CD14-positive monocyte (primary cell): Measurements from ENCODE around the gene SDK1. TPM values are rescaled to one million over a fixed set of nuclear protein-coding genes. Genes with fewer than 3 reads are reported as not detected.

Experiments used
- DNase-seq, 3 donors: peaks; one replicate each; pipeline ENCODE4 v3.0.0-alpha.2; 2011 to 2022
- H2AFZ ChIP-seq: 2 replicates; pipeline ENCODE4 v1.6.0; 2012; ENCODE audit warnings: mild to moderate bottlenecking, low read depth, low read length, inconsistent platforms; ENCODE audit not compliant: insufficient read depth, poor library complexity, severe bottlenecking
- H3K27ac ChIP-seq, 2 donors: 1 replicate in 1 of 2; 2 replicates in 1 of 2; pipeline ENCODE4 v1.5.1; 2012 to 2013; ENCODE audit warnings: low read length in 2 of 2, control low read depth in 1 of 2, inconsistent platforms in 1 of 2, low read depth in 1 of 2, mild to moderate bottlenecking in 1 of 2
- H3K27me3 ChIP-seq, 2 donors: one replicate each; pipeline versions ENCODE4 v1.6.0 to v1.6.1; 2011 to 2013; ENCODE audit warnings: low read length in 2 of 2; ENCODE audit not compliant: control insufficient read depth in 2 of 2, insufficient read depth in 2 of 2
- H3K36me3 ChIP-seq, 2 donors: replicated peaks in 1 of 2; 1 replicate in 1 of 2; 2 replicates in 1 of 2; pipeline versions ENCODE4 v1.5.1 to v1.6.1; 2012 to 2013; ENCODE audit warnings: low read length in 2 of 2, control low read depth in 1 of 2, inconsistent platforms in 1 of 2, mild to moderate bottlenecking in 1 of 2; ENCODE audit not compliant: insufficient read depth in 2 of 2, control insufficient read depth in 1 of 2
- H3K4me1 ChIP-seq, 2 donors: 1 replicate in 1 of 2; 2 replicates in 1 of 2; pipeline versions ENCODE4 v1.5.1 to v1.6.1; 2012 to 2013; ENCODE audit warnings: low read length in 2 of 2, control low read depth in 1 of 2, inconsistent platforms in 1 of 2, mild to moderate bottlenecking in 1 of 2, moderate library complexity in 1 of 2; ENCODE audit not compliant: insufficient read depth in 2 of 2, control insufficient read depth in 1 of 2
- H3K4me2 ChIP-seq: replicated peaks from 2 replicates; pipeline ENCODE3; 2012; ENCODE audit warnings: low read length, moderate library complexity, mild to moderate bottlenecking; ENCODE audit not compliant: poor library complexity, severe bottlenecking; ENCODE audit errors: extremely low read depth
- H3K4me3 ChIP-seq, 3 experiments: fragments of 200-600 bp in 1 of 3; sonication (generic) in 1 of 3; replicated peaks in 1 of 3; 1 replicate in 2 of 3; 2 replicates in 1 of 3; pipeline ENCODE4 v1.5.1; 2011 to 2013; ENCODE audit warnings: low read length in 3 of 3, mild to moderate bottlenecking in 3 of 3, control low read depth in 2 of 3, low read depth in 2 of 3, inconsistent platforms in 1 of 3, moderate library complexity in 1 of 3
- H3K79me2 ChIP-seq: 2 replicates; pipeline ENCODE4 v1.6.0; 2012; ENCODE audit warnings: mild to moderate bottlenecking, control low read depth, inconsistent platforms, low read length, moderate library complexity; ENCODE audit not compliant: insufficient read depth
- H3K9ac ChIP-seq: 2 replicates; pipeline ENCODE4 v1.6.0; 2017; ENCODE audit warnings: low read length, mild to moderate bottlenecking; ENCODE audit not compliant: insufficient read depth, poor library complexity, severe bottlenecking
- H3K9me3 ChIP-seq, 2 donors: replicated peaks in 1 of 2; 1 replicate in 1 of 2; 2 replicates in 1 of 2; pipeline versions ENCODE4 v1.5.1 to v1.6.1; 2012 to 2013; ENCODE audit warnings: low read length in 2 of 2, control low read depth in 1 of 2; ENCODE audit not compliant: control insufficient read depth in 1 of 2, insufficient read depth in 1 of 2
- H4K20me1 ChIP-seq: 2 replicates; pipeline ENCODE4 v1.6.0; 2012; ENCODE audit warnings: mild to moderate bottlenecking, low read length, control low read depth, moderate library complexity; ENCODE audit not compliant: insufficient read depth
- H3K27ac Mint-ChIP-seq, 7 donors: one replicate each; pipeline ENCODE4 v1.8.0; 2020; ENCODE audit warnings: mild to moderate bottlenecking in 7 of 7, mixed read lengths in 7 of 7, moderate library complexity in 6 of 7, inconsistent platforms in 2 of 7
- H3K27me3 Mint-ChIP-seq, 3 donors: one replicate each; pipeline ENCODE4 v1.8.0; 2021 to 2022; ENCODE audit warnings: low read depth in 3 of 3, mild to moderate bottlenecking in 3 of 3, mixed read lengths in 3 of 3, moderate library complexity in 3 of 3, inconsistent platforms in 1 of 3
- H3K36me3 Mint-ChIP-seq, 2 donors: one replicate each; pipeline ENCODE4 v1.8.0; 2020; ENCODE audit warnings: mixed read lengths in 2 of 2, inconsistent platforms in 1 of 2, mild to moderate bottlenecking in 1 of 2
- H3K4me1 Mint-ChIP-seq: one replicate; pipeline ENCODE4 v1.8.0; 2020; ENCODE audit warnings: mild to moderate bottlenecking, mixed read lengths
- H3K4me3 Mint-ChIP-seq, 2 donors: one replicate each; pipeline ENCODE4 v1.8.0; 2020; ENCODE audit warnings: mild to moderate bottlenecking in 2 of 2, mixed read lengths in 2 of 2, moderate library complexity in 1 of 2
- H3K9me3 Mint-ChIP-seq, 7 donors: one replicate each; pipeline ENCODE4 v1.8.0; 2020 to 2022; ENCODE audit warnings: mixed read lengths in 7 of 7, mild to moderate bottlenecking in 6 of 7, moderate library complexity in 6 of 7, inconsistent platforms in 2 of 7
- WGBS: methylation state at CpG from one replicate; pipeline ENCODE4 v1.1.5; 2013; ENCODE audit warnings: missing lambda C conversion rate; ENCODE audit not compliant: insufficient coverage; 5-methylcytosine and 5-hydroxymethylcytosine counted together
- intact Hi-C, 2 donors: fragments of 100-400 bp; cut with micrococcal nuclease; formaldehyde crosslinking; loops; one replicate each; pipeline versions ENCODE4 v1.15.0 to v1.15.1; 2023
- polyA plus RNA-seq, 3 donors: library from polyadenylated mRNA; depleted of rRNA in 1 of 3; unstranded in 2 of 3; stranded (reverse) in 1 of 3; fragments of 300-500 nt in 2 of 3; fragments of >200 nt in 1 of 3; fragmentation: Illumina TruSeq in 2 of 3; gene quantifications; 1 replicate in 2 of 3; 2 replicates in 1 of 3; pipeline ENCODE4 v1.2.3, GENCODE V29; 2012 to 2021
- TF ChIP-seq, protein P1 (sequence below): fragments of 200-600 bp; IDR thresholded peaks from one replicate; pipeline ENCODE4 v1.8.0; 2022; ENCODE audit warnings: antibody characterized with exemption, mild to moderate bottlenecking

SDK1 gene
- polyA plus RNA-seq, 3 donors, result 0.01 TPM; not detected in 2

- Mint-ChIP-seq H3K4me1 (no peaks in the 10 kb centered on the region), H3K9me3 (peaks cover 0 to 2% (median 0%) of the 10 kb centered on the region in 7 donors), H3K36me3 (no peaks in the 10 kb centered on the region), H3K27ac (no peak overlapping the region), H3K4me3 (no peak overlapping the region), H3K27me3 (peaks cover 0 to 2% (median 0%) of the 10 kb centered on the region in 3 donors)
- no peaks in the 10 kb centered on the region for H3K27me3 ChIP-seq
- WGBS, result 80% methylated on average over 2 of the region's 4 CpGs
- no peak overlapping the region for H3K4me2 ChIP-seq
- no peaks in the 10 kb centered on the region for H4K20me1 ChIP-seq
- H3K27ac ChIP-seq, result no peak overlapping the region
- no peaks in the 10 kb centered on the region for H3K79me2 ChIP-seq
- no peak for DNase-seq
- TF ChIP-seq, protein P1, sequence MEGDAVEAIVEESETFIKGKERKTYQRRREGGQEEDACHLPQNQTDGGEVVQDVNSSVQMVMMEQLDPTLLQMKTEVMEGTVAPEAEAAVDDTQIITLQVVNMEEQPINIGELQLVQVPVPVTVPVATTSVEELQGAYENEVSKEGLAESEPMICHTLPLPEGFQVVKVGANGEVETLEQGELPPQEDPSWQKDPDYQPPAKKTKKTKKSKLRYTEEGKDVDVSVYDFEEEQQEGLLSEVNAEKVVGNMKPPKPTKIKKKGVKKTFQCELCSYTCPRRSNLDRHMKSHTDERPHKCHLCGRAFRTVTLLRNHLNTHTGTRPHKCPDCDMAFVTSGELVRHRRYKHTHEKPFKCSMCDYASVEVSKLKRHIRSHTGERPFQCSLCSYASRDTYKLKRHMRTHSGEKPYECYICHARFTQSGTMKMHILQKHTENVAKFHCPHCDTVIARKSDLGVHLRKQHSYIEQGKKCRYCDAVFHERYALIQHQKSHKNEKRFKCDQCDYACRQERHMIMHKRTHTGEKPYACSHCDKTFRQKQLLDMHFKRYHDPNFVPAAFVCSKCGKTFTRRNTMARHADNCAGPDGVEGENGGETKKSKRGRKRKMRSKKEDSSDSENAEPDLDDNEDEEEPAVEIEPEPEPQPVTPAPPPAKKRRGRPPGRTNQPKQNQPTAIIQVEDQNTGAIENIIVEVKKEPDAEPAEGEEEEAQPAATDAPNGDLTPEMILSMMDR, result no peak
- intact Hi-C loops, result no loop called here
- H3K4me3 ChIP-seq, result no peak overlapping the region
- H3K36me3 ChIP-seq, result no peaks in the 10 kb centered on the region
- no peak overlapping the region for H3K9ac ChIP-seq
- H2AFZ ChIP-seq, result no peak overlapping the region
- no peaks in the 10 kb centered on the region for H3K9me3 ChIP-seq
- no peaks in the 10 kb centered on the region for H3K4me1 ChIP-seq
These were observed 284.8 kb downstream of the SDK1 start for GRCh38 chr7:3585826-3586225.

DNA sequence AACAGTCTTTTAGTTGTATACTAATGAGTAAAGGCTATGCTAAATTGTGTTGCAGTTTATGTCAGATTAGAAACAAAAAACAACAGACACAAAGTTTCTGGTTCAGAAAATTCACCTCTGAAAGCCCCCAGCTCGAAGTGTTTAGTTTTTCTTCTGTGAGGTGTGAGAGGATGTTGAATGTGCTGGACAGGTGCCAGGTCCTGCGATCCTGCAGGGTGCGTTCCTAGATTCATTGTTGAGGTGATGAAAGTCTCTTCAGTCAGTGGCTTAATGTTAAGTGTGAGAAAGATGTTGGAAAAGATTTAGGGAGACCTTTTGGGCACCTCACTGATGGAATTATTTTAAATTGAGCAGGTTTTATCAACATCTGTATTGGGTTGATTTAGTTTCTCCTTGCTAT is 287.3 kb downstream of the SDK1 start:
- H2AFZ ChIP-seq, result no peak overlapping the region
- no peak overlapping the region for H3K4me3 ChIP-seq
- Mint-ChIP-seq H3K9me3 (peaks cover 0 to 4% (median 0%) of the 10 kb centered on the region in 7 donors), H3K4me1 (no peaks in the 10 kb centered on the region), H3K4me3 (no peak overlapping the region), H3K27ac (no peak overlapping the region), H3K27me3 (peaks cover 0 to 3% (median 2%) of the 10 kb centered on the region in 3 donors), H3K36me3 (no peaks in the 10 kb centered on the region)
- H3K9me3 ChIP-seq, result no peaks in the 10 kb centered on the region
- 82% methylated on average over 3 of the region's 3 CpGs for WGBS
- H4K20me1 ChIP-seq, result no peaks in the 10 kb centered on the region
- no peaks in the 10 kb centered on the region for H3K27me3 ChIP-seq
- H3K79me2 ChIP-seq, result no peaks in the 10 kb centered on the region
- no peaks in the 10 kb centered on the region for H3K4me1 ChIP-seq
- DNase-seq, result no peak
- no peak overlapping the region for H3K27ac ChIP-seq
- intact Hi-C loops, result no loop called here
- no peak overlapping the region for H3K9ac ChIP-seq
- H3K4me2 ChIP-seq, result no peak overlapping the region
- H3K36me3 ChIP-seq, result no peaks in the 10 kb centered on the region
- TF ChIP-seq, protein P1, result no peak
